Subcutaneous abdominal adipose tissue (tissue), 5 donors: ENCODE data around the gene GTPBP1.
A peak's percentile ranks its signal among the peaks of the same experiment; 100 is the strongest.

Experiments used
- H3K27ac ChIP-seq: one replicate; pipeline ENCODE4 v1.7.0; 2013; ENCODE audit warnings: low read depth, mild to moderate bottlenecking, inconsistent platforms, low read length, moderate library complexity
- H3K27me3 ChIP-seq, 5 donors: one replicate each; pipeline ENCODE4 v1.7.0; 2013; ENCODE audit warnings: low read length in 5 of 5, inconsistent platforms in 1 of 5; ENCODE audit not compliant: control insufficient read depth in 5 of 5, insufficient read depth in 4 of 5
- H3K36me3 ChIP-seq, 5 donors: one replicate each; pipeline ENCODE4 v1.7.0; 2013; ENCODE audit warnings: low read length in 5 of 5; ENCODE audit not compliant: control insufficient read depth in 5 of 5, insufficient read depth in 5 of 5
- H3K4me1 ChIP-seq, 5 donors: one replicate each; pipeline ENCODE4 v1.7.0; 2013; ENCODE audit warnings: low read length in 5 of 5, mild to moderate bottlenecking in 3 of 5, moderate library complexity in 1 of 5; ENCODE audit not compliant: control insufficient read depth in 5 of 5, insufficient read depth in 5 of 5
- H3K4me3 ChIP-seq, 5 donors: one replicate each; pipeline ENCODE4 v1.7.0; 2013; ENCODE audit warnings: low read length in 5 of 5, low read depth in 1 of 5
- H3K9ac ChIP-seq, 5 donors: one replicate each; pipeline ENCODE4 v1.7.0; 2013; ENCODE audit warnings: low read length in 5 of 5, mild to moderate bottlenecking in 4 of 5, moderate library complexity in 3 of 5
- H3K9me3 ChIP-seq, 5 donors: one replicate each; pipeline ENCODE4 v1.7.0; 2013; ENCODE audit warnings: low read length in 5 of 5; ENCODE audit not compliant: control insufficient read depth in 5 of 5
- donor health status: healthy.
- donor health status: healthy.
- donor health status: healthy.
- donor health status: healthy.
- donor health status: healthy.

Gene GTPBP1

DNA sequence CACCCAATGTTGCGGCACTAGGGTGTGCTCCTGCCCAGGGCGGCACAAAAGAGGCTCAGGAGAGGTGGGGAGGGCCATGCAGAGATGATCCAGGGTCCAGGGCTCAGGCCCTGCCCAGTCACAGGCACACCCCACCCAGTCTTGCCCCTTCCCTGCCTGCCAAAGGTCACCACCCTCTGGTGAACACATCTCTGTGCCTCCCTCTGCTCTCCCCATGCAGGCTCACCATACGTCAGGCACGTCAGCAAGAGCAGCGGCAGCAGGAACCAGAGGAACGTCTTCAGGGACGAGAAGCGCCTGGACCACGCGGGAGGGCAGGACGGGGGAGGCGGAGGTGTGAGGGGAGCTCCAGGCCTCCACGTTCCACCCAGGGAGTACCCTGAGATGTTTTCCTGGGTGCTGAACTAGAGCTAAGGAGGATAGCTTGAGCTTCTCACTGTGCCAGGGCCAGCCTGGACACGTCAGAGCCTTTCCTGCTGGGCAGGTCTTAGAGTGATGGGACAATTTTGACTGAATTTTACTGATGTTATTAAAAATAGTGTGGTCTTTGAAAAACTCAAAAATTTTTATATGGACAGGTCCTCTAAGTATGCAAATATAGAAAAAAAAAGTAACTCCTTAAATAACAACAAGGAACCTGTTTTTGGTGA is 42.9 kb downstream of the GTPBP1 start:
- H3K27ac ChIP-seq = no peak overlapping the region
- peaks cover under 1 to 26% (median 23%) of the 10 kb centered on the region in 5 donors for H3K4me1 ChIP-seq

GRCh38 chr22:38750104-38750503 is 44.4 kb downstream of the GTPBP1 start:
- Histone ChIP-seq H3K9ac (no peak overlapping the region), H3K27ac (no peak overlapping the region), H3K9me3 (no peaks in the 10 kb centered on the region), H3K4me1 (peaks cover 6 to 40% (median 37%) of the 10 kb centered on the region in 5 donors), H3K36me3 (peaks cover 2 to 76% (median 69%) of the 10 kb centered on the region in 5 donors), H3K4me3 (no peak overlapping the region), H3K27me3 (no peaks in the 10 kb centered on the region)

More for the DNA sequence above, 42.9 kb downstream of the GTPBP1 start:
- Histone ChIP-seq H3K9ac (no peak overlapping the region), H3K4me3 (no peak overlapping the region), H3K36me3 (peaks cover 2 to 90% (median 83%) of the 10 kb centered on the region in 5 donors), H3K27me3 (no peaks in the 10 kb centered on the region), H3K9me3 (no peaks in the 10 kb centered on the region)

GRCh38 chr22:38750638-38751037 is 44.9 kb downstream of the GTPBP1 start:
- H3K27me3 ChIP-seq = no peaks in the 10 kb centered on the region
- H3K4me1 ChIP-seq = peaks cover 6 to 42% (median 39%) of the 10 kb centered on the region in 5 donors
- no peak overlapping the region for H3K4me3 ChIP-seq
- H3K9ac ChIP-seq = no peak overlapping the region
- no peaks in the 10 kb centered on the region for H3K9me3 ChIP-seq
- no peak overlapping the region for H3K27ac ChIP-seq
- peaks cover 2 to 70% (median 64%) of the 10 kb centered on the region in 5 donors for H3K36me3 ChIP-seq

GRCh38 chr22:38751066-38751421 is 45.3 kb downstream of the GTPBP1 start:
- Histone ChIP-seq H3K27me3 (no peaks in the 10 kb centered on the region), H3K9ac (no peak overlapping the region), H3K27ac (no peak overlapping the region), H3K4me1 (peaks cover 6 to 42% (median 40%) of the 10 kb centered on the region in 5 donors), H3K36me3 (peaks cover 2 to 66% (median 60%) of the 10 kb centered on the region in 5 donors), H3K4me3 (no peak overlapping the region), H3K9me3 (no peaks in the 10 kb centered on the region)

GRCh38 chr22:38751422-38752346 is 45.9 kb downstream of the GTPBP1 start:
- no peak overlapping the region for H3K27ac ChIP-seq
- peaks cover 6 to 49% (median 47%) of the 10 kb centered on the region in 5 donors for H3K4me1 ChIP-seq
- H3K4me3 ChIP-seq = no peak overlapping the region
- H3K36me3 ChIP-seq = peaks cover 2 to 60% (median 54%) of the 10 kb centered on the region in 5 donors
- H3K9me3 ChIP-seq = no peaks in the 10 kb centered on the region
- no peak overlapping the region for H3K9ac ChIP-seq
- no peaks in the 10 kb centered on the region for H3K27me3 ChIP-seq

DNA sequence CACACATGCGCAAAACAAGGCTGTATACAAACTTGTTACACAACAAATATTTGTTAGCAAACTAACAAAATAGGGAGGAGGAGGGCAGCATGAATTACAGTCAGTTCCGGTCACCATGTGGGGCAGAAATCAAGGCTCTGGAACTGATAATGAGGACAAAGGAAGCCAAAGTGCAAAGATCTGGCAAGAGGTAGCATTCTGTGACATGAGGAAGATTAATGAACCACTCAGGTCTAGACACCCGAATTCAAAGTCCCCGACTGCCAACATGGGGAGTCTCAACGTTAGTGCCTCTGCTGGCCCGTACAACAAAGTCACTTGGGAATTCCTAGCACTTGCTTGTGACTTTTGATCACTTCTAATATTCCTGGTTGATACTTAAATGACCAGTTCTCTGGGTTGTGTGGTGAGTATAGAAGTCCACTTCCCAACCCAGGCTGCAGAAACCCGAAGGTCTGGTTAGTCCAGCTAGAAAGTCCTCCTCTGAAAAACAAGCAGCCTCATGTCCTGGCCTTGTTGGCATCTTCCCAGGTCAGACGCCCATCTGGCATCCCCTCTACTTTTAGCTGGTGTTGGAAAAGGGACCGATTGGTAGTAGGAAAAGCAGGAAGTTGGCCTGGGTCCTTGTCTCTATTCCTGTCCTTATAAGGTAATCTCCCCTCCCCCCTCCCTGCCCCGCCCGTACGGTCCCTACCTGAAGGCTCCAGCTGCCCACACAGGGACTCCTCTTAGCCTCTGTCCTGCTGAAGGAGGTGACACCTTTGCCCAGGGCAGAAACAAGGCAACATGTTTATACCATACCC is 48.4 kb downstream of the GTPBP1 start:
- Histone ChIP-seq H3K4me3 (peak overlapping the region; percentile 68 to 76 (median 73)), H3K36me3 (peaks cover 0 to 36% (median 34%) of the 10 kb centered on the region in 5 donors), H3K9ac (peak overlapping the region; percentile 43 to 86 (median 76)), H3K4me1 (peaks cover 6 to 56% (median 51%) of the 10 kb centered on the region in 5 donors), H3K9me3 (no peaks in the 10 kb centered on the region), H3K27ac (peak overlapping the region; percentile 98), H3K27me3 (no peaks in the 10 kb centered on the region)

- Histone ChIP-seq H3K4me3 (peak overlapping the region; percentile 68 to 76 (median 73)), H3K27me3 (no peaks in the 10 kb centered on the region), H3K27ac (peak overlapping the region; percentile 98), H3K36me3 (peaks cover 0 to 30% (median 28%) of the 10 kb centered on the region in 5 donors), H3K9me3 (no peaks in the 10 kb centered on the region), H3K4me1 (peaks cover 6 to 56% (median 51%) of the 10 kb centered on the region in 5 donors), H3K9ac (peak overlapping the region in 4 of 5 donors; percentile 73 to 86 (median 77))
Measured at GRCh38 chr22:38754751-38755154, 49.0 kb downstream of the GTPBP1 start.

- Histone ChIP-seq H3K4me1 (peaks cover 6 to 56% (median 51%) of the 10 kb centered on the region in 5 donors), H3K4me3 (peak overlapping the region; percentile 68 to 76 (median 73)), H3K27ac (peak overlapping the region; percentile 98), H3K9ac (peak overlapping the region in 4 of 5 donors; percentile 76 to 86 (median 77)), H3K9me3 (no peaks in the 10 kb centered on the region), H3K36me3 (peaks cover 0 to 25% (median 23%) of the 10 kb centered on the region in 5 donors), H3K27me3 (no peaks in the 10 kb centered on the region)
Measured at GRCh38 chr22:38755155-38755910, 49.6 kb downstream of the GTPBP1 start.
